Stomach (tissue), 4 donors: Measurements from ENCODE around the gene EIF4B.

Source experiments
- POLR2A ChIP-seq, 4 donors: fragments of 450-650 bp; IDR thresholded peaks; one replicate each; pipeline ENCODE4 v1.6.1; 2016; ENCODE audit warnings: antibody characterized with exemption in 4 of 4, control low read depth in 2 of 4, mild to moderate bottlenecking in 1 of 4, moderate library complexity in 1 of 4
- POLR2AphosphoS5 ChIP-seq, 3 donors: sonication (generic); formaldehyde crosslinking; IDR thresholded peaks; one replicate each; pipeline ENCODE4 v1.6.1; 2016; ENCODE audit warnings: antibody characterized with exemption in 3 of 3
- TF ChIP-seq, protein P1 (sequence below), 7 experiments: fragments of 450-650 bp in 4 of 7; fragments of 200-600 bp in 3 of 7; sonication (generic) in 3 of 7; IDR thresholded peaks; one replicate each; pipeline ENCODE4 v1.5.1; 2016 to 2019; ENCODE audit warnings: antibody characterized with exemption in 7 of 7, control low read depth in 2 of 7, mild to moderate bottlenecking in 1 of 7

DNA sequence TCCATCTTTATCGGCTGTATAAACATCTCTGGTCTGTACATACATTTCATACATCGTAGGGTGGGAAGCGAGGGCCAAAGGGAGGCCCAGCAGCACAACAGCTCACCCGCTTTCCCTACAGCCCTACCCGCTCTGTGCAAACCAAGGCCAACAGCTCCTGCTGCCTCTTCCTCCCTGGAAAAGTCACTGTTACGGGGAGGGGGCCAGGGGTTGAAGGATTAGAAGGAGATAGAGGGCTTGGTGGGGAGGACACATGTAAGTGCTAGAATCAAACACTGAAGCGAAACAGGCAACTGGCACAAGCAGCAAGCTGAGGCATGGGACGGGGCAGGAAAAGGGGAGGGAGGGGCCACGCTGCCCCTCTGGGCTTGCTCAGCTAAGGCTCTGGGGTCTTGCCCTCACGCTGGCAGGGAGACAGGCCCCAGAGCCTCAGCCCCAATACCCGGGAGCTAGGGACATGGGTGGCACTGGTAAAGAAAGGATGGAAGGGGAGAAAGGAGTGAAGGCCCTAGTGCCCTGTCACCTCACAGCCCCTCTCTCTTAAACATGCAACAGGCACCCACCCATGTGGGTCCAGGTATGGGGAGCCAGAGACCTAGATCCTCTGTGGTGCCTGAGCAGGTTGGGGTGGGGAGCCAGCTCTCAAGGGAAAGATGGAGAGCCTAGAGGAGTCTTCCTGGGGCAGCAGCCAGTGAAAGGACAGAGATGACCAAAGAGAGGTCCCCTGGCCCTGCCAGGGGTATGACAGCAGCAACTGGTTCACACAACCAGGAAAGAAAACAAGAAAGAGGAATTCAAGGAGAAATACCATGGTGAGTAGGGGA, 58.6 kb downstream of the EIF4B start:
- TF ChIP-seq, protein P1, sequence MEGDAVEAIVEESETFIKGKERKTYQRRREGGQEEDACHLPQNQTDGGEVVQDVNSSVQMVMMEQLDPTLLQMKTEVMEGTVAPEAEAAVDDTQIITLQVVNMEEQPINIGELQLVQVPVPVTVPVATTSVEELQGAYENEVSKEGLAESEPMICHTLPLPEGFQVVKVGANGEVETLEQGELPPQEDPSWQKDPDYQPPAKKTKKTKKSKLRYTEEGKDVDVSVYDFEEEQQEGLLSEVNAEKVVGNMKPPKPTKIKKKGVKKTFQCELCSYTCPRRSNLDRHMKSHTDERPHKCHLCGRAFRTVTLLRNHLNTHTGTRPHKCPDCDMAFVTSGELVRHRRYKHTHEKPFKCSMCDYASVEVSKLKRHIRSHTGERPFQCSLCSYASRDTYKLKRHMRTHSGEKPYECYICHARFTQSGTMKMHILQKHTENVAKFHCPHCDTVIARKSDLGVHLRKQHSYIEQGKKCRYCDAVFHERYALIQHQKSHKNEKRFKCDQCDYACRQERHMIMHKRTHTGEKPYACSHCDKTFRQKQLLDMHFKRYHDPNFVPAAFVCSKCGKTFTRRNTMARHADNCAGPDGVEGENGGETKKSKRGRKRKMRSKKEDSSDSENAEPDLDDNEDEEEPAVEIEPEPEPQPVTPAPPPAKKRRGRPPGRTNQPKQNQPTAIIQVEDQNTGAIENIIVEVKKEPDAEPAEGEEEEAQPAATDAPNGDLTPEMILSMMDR (IDR thresholded peaks at IDR 0.05), result no peak
- no peak for TF ChIP-seq POLR2A (IDR thresholded peaks at IDR 0.05)
- no peak for TF ChIP-seq POLR2AphosphoS5 (IDR thresholded peaks at IDR 0.05)
